ENCODE results near the gene BIRC7.

The BIRC7 gene

GRCh38 chr20:63264000-63264399 lies 28.3 kb downstream of the BIRC7 start:
- POLR2A ChIA-PET = no interaction called here
- no peak for DNase-seq (ENCODE audit: low read depth, low spot score)
- CTCF ChIA-PET = interaction anchor here (0.9 to 4.2 kb wide), 2 partner anchors 11 to 41 kb away, joined by 3 to 24 read pairs; no protein-coding TSS in a partner anchor
- H3K4me3 ChIP-seq (ENCODE audit: low read depth, low read length) = no peak overlapping the region
- TF ChIP-seq CTCF (IDR thresholded peaks at IDR 0.05; ENCODE audit: insufficient read depth, low read length, missing control alignments) = no peak

- DNase-seq (ENCODE audit: low read depth, low spot score) = no peak
- no peak overlapping the region for H3K4me3 ChIP-seq (ENCODE audit: low read depth, low read length)
- no peak for TF ChIP-seq CTCF (IDR thresholded peaks at IDR 0.05; ENCODE audit: insufficient read depth, low read length, missing control alignments)
- POLR2A ChIA-PET = no interaction called here
- CTCF ChIA-PET = interaction anchor here (0.9 to 4.2 kb wide), 2 partner anchors 11 to 41 kb away, joined by 3 to 24 read pairs; no protein-coding TSS in a partner anchor
These were observed 28.8 kb downstream of the BIRC7 start for GRCh38 chr20:63264519-63264918.

DNA sequence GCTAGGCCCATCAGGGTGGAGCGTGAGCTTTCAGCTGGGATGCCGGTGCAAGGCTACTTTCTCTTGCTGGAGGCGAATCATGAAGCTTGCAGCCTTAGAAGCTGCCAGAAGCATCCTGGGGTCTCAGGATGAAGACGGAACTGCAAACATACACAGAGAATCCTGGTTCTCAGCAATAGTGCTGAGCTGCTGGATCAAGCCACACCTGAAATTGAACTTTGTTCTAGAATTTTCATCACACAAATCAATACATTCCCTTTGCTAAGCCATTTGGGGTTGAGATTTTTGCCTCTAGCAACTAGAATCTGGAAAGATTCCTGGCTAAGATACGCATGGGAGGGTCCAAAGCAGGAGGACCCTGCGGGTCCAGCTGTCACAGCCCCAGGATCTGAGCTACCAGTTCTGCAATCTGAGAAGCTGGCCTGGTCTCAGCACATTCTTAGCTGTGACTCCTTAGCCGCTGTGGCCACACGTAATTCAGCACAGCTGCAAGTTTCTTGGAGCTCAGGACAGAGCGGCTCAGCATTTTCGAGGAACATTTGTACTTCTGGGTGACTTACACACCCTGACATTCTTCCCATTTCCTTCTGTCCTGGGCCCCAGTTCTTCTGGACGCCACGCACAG lies 30.3 kb downstream of the BIRC7 start:
- DNase-seq (ENCODE audit: low read depth, low spot score) = peak; percentile 12
- TF ChIP-seq CTCF (IDR thresholded peaks at IDR 0.05; ENCODE audit: insufficient read depth, low read length, missing control alignments) = no peak
- POLR2A ChIA-PET = interaction anchor here (1.0 kb wide), 1 partner anchor 42 kb away, joined by 3 read pairs; no protein-coding TSS in a partner anchor
- H3K4me3 ChIP-seq (ENCODE audit: low read depth, low read length) = no peak overlapping the region
- CTCF ChIA-PET = interaction anchor here (1.1 to 4.2 kb wide), 3 partner anchors 25 to 43 kb away, joined by 3 to 24 read pairs (median 9); no protein-coding TSS in a partner anchor

DNA sequence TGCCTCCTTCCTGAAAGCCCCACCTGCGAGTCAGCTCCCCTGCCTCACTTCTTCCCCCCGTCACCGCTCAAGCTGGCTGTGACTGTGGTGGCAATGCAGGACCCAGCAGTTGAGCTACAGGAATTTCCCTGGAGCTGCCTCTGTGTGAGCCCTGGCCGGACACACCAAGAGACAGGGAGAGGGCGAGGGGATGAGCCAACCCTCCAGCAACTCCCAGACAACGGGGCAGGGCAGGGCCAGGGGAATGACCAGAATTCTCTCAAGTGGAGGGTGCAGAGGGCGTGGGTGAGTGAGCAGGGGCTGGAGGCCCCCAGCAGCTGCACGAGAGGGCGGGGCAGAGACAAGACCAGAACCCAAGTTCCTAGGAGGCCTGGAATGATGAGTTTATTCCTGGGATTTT lies 32.0 kb downstream of the BIRC7 start:
- ChIA-PET CTCF (interaction anchor here (4.2 to 16.0 kb wide), 2 partner anchors 43 to 44 kb away, joined by 24 to 142 read pairs; no protein-coding TSS in a partner anchor), POLR2A (no interaction called here)
- TF ChIP-seq CTCF (IDR thresholded peaks at IDR 0.05; ENCODE audit: insufficient read depth, low read length, missing control alignments) = no peak
- no peak for DNase-seq (ENCODE audit: low read depth, low spot score)
- no peak overlapping the region for H3K4me3 ChIP-seq (ENCODE audit: low read depth, low read length)

DNA sequence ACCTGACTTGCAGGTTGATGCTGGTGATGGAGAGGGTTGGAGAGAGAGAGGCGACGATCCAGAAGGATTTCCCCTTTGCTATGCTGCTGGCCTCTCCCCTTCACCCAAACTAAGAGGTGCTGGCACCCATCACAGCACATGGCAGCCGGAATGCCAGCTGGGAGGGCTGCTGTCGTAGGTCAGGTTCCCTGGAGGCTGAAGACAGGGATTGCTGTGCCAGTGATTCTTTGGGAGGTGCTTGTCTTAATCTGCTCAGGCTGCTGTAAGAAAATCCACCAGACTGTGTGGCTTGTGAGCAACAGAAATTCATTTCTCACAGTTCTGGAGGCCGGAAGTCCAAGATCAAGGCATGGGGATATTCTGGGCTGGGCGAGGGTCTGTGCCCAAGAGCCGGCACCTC lies 32.6 kb downstream of the BIRC7 start:
- POLR2A ChIA-PET = no interaction called here
- TF ChIP-seq CTCF (IDR thresholded peaks at IDR 0.05; ENCODE audit: insufficient read depth, low read length, missing control alignments) = no peak
- no peak overlapping the region for H3K4me3 ChIP-seq (ENCODE audit: low read depth, low read length)
- CTCF ChIA-PET = interaction anchor here (16.0 kb wide), 1 partner anchor 44 kb away, joined by 142 read pairs; no protein-coding TSS in a partner anchor
- no peak for DNase-seq (ENCODE audit: low read depth, low spot score)

GRCh38 chr20:63268671-63269439 lies 33.1 kb downstream of the BIRC7 start:
- ChIA-PET POLR2A (no interaction called here), CTCF (interaction anchor here (0.7 to 16.0 kb wide), 3 partner anchors 22 to 45 kb away, joined by 3 to 142 read pairs (median 8); no protein-coding TSS in a partner anchor)
- no peak for DNase-seq (ENCODE audit: low read depth, low spot score)

More at GRCh38 chr20:63268671-63269439, 33.1 kb downstream of the BIRC7 start:
- H3K4me3 ChIP-seq (ENCODE audit: low read depth, low read length) = no peak overlapping the region
- no peak for TF ChIP-seq CTCF (IDR thresholded peaks at IDR 0.05; ENCODE audit: insufficient read depth, low read length, missing control alignments)
